Measurements from ENCODE around the gene OAS3. TPM values are rescaled to one million over a fixed set of nuclear protein-coding genes. Genes with fewer than 3 reads are reported as not detected.
A peak's percentile ranks its signal among the peaks of the same experiment; 100 is the strongest.
"Not testable (repeated sequence)": the region's sequence is repeated elsewhere in the genome, so short reads cannot be mapped to it uniquely, and the experiment has no call there.

The OAS3 gene
- total RNA-seq, 1 donor from 2014 or later: 4.6 TPM

GRCh38 chr12:112907415-112908157 lies 30.7 kb upstream of the OAS3 start:
- Mint-ChIP-seq H3K9me3 (no peaks in the 10 kb centered on the region), H3K4me3 (peak overlapping the region; percentile 89), H3K27ac (peak overlapping the region; percentile 88), H3K27me3 (peaks cover 3% of the 10 kb centered on the region), H3K36me3 (no peaks in the 10 kb centered on the region), H3K4me1 (ENCODE audit: unreplicated experiment) (peaks cover 12% of the 10 kb centered on the region)
- DNase-seq (ENCODE audit: extremely low spot score, unreplicated experiment): peak; percentile 18
- TF ChIP-seq CTCF (conservative IDR thresholded peaks at IDR 0.05): no peak

DNA sequence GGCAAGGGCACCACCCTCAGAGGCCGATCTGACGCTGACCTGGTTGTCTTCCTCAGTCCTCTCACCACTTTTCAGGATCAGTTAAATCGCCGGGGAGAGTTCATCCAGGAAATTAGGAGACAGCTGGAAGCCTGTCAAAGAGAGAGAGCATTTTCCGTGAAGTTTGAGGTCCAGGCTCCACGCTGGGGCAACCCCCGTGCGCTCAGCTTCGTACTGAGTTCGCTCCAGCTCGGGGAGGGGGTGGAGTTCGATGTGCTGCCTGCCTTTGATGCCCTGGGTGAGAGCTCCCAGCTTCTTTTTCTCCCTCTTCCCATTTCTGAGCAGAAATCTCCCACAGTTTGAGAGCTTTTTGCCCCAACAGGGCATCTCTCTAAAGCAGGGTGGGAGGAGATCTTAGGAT lies 29.7 kb upstream of the OAS3 start:
- Mint-ChIP-seq H3K4me3 (peak overlapping the region; percentile 89), H3K27me3 (peaks cover 3% of the 10 kb centered on the region), H3K4me1 (ENCODE audit: unreplicated experiment) (peaks cover 12% of the 10 kb centered on the region), H3K9me3 (peaks cover 10% of the 10 kb centered on the region), H3K27ac (no peak overlapping the region), H3K36me3 (no peaks in the 10 kb centered on the region)
- no peak for TF ChIP-seq CTCF (conservative IDR thresholded peaks at IDR 0.05)
- DNase-seq (ENCODE audit: extremely low spot score, unreplicated experiment): peak; percentile 39

DNA sequence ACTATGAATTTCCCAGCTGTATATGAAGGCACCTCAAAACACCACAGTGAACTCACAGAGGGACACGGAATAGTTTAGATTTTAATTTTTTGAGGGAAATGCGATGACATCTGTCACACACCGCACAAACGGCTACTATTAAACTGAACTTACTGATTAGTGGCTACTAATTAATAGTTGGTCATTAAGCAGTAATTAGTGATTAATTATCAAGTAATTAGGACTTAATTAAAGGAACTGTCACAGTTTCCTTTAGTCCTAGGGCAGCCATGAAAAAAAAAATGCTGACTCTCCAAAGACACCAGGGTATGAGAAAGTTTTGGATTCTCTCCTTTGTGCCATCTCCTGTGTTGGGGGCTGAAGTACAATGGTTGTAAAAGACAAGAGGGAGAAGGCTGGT lies 28.6 kb upstream of the OAS3 start:
- H3K36me3 Mint-ChIP-seq: no peaks in the 10 kb centered on the region
- no peak overlapping the region for H3K4me3 Mint-ChIP-seq
- TF ChIP-seq CTCF (conservative IDR thresholded peaks at IDR 0.05): no peak
- peaks cover 3% of the 10 kb centered on the region for H3K27me3 Mint-ChIP-seq
- peaks cover 10% of the 10 kb centered on the region for H3K9me3 Mint-ChIP-seq
- H3K4me1 Mint-ChIP-seq (ENCODE audit: unreplicated experiment): peaks cover 12% of the 10 kb centered on the region
- no peak for DNase-seq (ENCODE audit: extremely low spot score, unreplicated experiment)
- H3K27ac Mint-ChIP-seq: no peak overlapping the region

- H3K36me3 Mint-ChIP-seq: no peaks in the 10 kb centered on the region
Measured at GRCh38 chr12:112913038-112913688, 25.1 kb upstream of the OAS3 start.

DNA sequence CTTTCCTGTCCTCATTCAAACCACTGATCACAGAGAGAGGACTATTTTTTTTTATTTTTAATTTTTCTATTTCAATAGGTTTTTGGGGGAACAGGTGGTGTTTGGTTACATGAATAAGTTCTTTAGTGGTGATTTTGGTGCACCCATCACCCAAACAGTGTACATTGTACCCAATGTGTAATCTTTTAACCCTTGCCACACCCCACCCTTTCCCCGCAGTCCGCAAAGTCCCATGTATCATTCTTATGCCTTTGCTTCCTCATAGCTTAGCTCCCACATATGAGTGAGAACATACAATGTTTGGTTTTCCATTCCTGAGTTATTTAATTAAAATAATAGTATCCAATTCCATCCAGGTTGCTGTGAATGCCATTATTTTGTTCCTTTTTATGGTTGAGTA lies 24.4 kb upstream of the OAS3 start:
- H3K27me3 Mint-ChIP-seq, H3K4me3 Mint-ChIP-seq: not testable (repeated sequence)

More at GRCh38 chr12:112913038-112913688, 25.1 kb upstream of the OAS3 start:
- DNase-seq (ENCODE audit: extremely low spot score, unreplicated experiment): no peak
- Mint-ChIP-seq H3K9me3 (peaks cover 21% of the 10 kb centered on the region), H3K4me1 (ENCODE audit: unreplicated experiment) (no peaks in the 10 kb centered on the region), H3K27ac (no peak overlapping the region), H3K27me3 (peaks cover 3% of the 10 kb centered on the region), H3K4me3 (no peak overlapping the region)
- no peak for TF ChIP-seq CTCF (conservative IDR thresholded peaks at IDR 0.05)

DNA sequence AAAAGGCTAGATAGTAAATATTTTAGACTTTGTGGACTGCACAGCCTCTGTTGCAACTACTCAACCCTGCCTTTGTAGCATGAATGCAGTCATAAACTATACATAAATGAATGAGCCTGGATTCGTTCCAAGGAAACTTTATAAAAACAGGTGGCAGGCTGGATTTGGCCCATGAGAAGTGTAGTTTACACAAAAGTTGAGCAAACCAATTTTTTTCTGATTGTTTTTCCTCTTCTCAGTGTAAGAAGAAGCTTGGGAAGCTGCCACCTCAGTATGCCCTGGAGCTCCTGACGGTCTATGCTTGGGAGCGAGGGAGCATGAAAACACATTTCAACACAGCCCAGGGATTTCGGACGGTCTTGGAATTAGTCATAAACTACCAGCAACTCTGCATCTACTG lies 22.0 kb upstream of the OAS3 start:
- no peak overlapping the region for H3K27ac Mint-ChIP-seq
- peaks cover 21% of the 10 kb centered on the region for H3K9me3 Mint-ChIP-seq
- H3K27me3 Mint-ChIP-seq: peaks cover 4% of the 10 kb centered on the region
- no peaks in the 10 kb centered on the region for H3K36me3 Mint-ChIP-seq
- no peak for TF ChIP-seq CTCF (conservative IDR thresholded peaks at IDR 0.05)
- H3K4me1 Mint-ChIP-seq (ENCODE audit: unreplicated experiment): no peaks in the 10 kb centered on the region
- no peak overlapping the region for H3K4me3 Mint-ChIP-seq
- DNase-seq (ENCODE audit: extremely low spot score, unreplicated experiment): no peak

More for the DNA sequence above, 24.4 kb upstream of the OAS3 start:
- not testable (repeated sequence) for DNase-seq (ENCODE audit: extremely low spot score, unreplicated experiment); H3K4me1 Mint-ChIP-seq (ENCODE audit: unreplicated experiment); H3K27ac Mint-ChIP-seq; H3K36me3 Mint-ChIP-seq
- peaks cover 21% of the 10 kb centered on the region for H3K9me3 Mint-ChIP-seq
